Hematopoietic multipotent progenitor cell treated with erythropoietin and hydrocortisone succinate and interleukin-3 and kit ligand, for 8 days (in vitro differentiated cells): ENCODE data around the gene BCL10.

Experiments used
- DNase-seq: peaks from one replicate; pipeline ENCODE4 v3.0.0-alpha.2; 2015

The BCL10 gene

DNA sequence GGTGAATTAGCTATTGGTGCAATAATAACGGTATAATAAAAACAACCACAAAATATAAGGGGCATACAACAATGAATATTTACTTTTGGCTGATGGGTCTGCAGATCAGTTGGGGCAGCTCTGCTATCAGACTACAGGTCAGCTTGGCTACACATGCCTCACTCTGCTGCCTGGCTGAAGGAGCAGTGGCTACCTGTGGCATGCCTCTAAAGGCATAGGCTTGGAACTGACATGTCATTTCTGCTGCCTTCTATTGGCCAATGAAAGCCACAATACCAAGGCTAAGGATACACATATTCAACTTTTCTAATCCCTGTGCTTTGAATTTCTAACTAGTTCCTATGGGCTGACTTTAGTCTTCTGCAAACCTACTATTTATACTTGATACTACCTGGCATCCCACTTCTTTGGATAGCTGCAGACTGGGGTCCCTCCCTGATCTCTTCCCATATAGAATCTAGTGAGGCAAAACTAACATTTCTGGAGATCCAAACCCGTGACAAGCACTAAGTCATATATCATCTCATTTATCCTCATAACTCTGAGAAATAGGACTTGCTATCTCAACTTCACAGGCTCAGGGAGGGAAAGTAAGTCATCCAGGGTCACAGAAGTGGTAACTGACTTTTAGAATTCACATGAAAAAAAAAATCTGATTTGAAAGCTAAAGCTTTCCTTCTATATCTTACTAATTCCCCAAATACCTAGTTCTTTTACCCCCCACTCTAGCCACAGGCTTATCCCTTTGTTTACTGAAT is 56.4 kb downstream of the BCL10 start:
- DNase-seq = no peak

DNA sequence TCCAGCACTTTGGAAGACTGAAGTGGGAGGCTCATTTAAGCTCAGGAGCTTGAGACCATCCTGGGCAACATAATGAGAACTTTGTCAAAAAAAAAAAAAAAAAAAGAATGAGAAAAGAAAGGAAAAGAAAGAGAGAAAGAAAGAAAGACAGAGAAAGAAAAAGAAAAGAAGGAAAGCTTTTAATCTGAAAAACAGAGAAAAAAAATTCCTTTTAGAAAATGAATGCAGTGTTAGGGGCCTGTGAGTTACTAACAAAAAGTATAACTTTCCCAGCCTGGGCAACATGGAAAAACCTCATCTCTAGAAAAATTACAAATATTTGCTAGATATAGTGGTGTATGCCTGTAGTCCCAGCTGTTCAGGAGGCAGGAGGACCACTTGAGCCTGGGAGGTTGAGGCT is 59.7 kb downstream of the BCL10 start:
- DNase-seq = no peak
